PC-9 (cell line): Measurements from ENCODE around the gene LSM7. TPM values are rescaled to one million over a fixed set of nuclear protein-coding genes. Genes with fewer than 3 reads are reported as not detected.

Experiments used
- BruUV-seq: library from RNA; stranded (reverse); fragments of 400-500 nt; replicated peaks from 2 replicates; lab custom pipeline; 2021; lab: Mats Ljungman, UMichigan
- CTCF ChIA-PET: fragments of 300-600 bp; sonication (Branson Sonifier 250); formaldehyde crosslinking; loops from one replicate; lab custom pipeline; 2022; ENCODE audit warnings: antibody characterized with exemption; lab: Charles Lee
- POLR2A ChIA-PET: fragments of 300-600 bp; sonication (Branson Sonifier 250); formaldehyde crosslinking; loops from one replicate; lab custom pipeline; 2022; ENCODE audit warnings: antibody characterized with exemption; ENCODE audit not compliant: unreplicated experiment; lab: Charles Lee
- DNase-seq, 2 experiments: peaks; one replicate each; pipeline versions ENCODE4 v3.0.0 to v3.0.0-alpha.2; 2015 to 2022; ENCODE audit warnings: mixed read lengths in 1 of 2
- H2AFZ ChIP-seq: fragments of 200-600 bp; sonication (generic); 2 replicates; pipeline ENCODE4 v1.8.1; 2017; ENCODE audit warnings: antibody characterized with exemption
- H3F3A ChIP-seq: fragments of 200-600 bp; sonication (generic); 2 replicates; pipeline ENCODE4 v1.8.1; 2017; ENCODE audit warnings: antibody characterized with exemption, mild to moderate bottlenecking, low read depth; ENCODE audit not compliant: insufficient read depth
- H3K27ac ChIP-seq: fragments of 200-600 bp; sonication (generic); 2 replicates; pipeline ENCODE4 v1.6.1; 2016; ENCODE audit warnings: mixed run types
- H3K27me3 ChIP-seq: fragments of 200-600 bp; sonication (generic); 2 replicates; pipeline ENCODE4 v1.6.1; 2016; ENCODE audit warnings: low read depth, mixed run types; ENCODE audit not compliant: insufficient read depth
- H3K36me3 ChIP-seq: fragments of 200-600 bp; sonication (generic); 2 replicates; pipeline ENCODE4 v1.6.1; 2016; ENCODE audit warnings: low read depth, mixed run types
- H3K4me1 ChIP-seq: fragments of 200-600 bp; sonication (generic); replicated peaks from 2 replicates; pipeline ENCODE4 v1.6.1; 2016; ENCODE audit warnings: mixed run types; ENCODE audit not compliant: insufficient read depth
- H3K4me2 ChIP-seq: fragments of 200-600 bp; sonication (generic); 2 replicates; pipeline ENCODE4 v1.6.1; 2017; ENCODE audit warnings: mixed run types
- H3K4me3 ChIP-seq: fragments of 200-600 bp; sonication (generic); 2 replicates; pipeline ENCODE4 v1.6.1; 2016; ENCODE audit warnings: mixed run types
- H3K79me2 ChIP-seq: fragments of 200-600 bp; sonication (generic); 2 replicates; pipeline ENCODE4 v1.6.1; 2017; ENCODE audit warnings: low read depth, mixed run types
- H3K9me2 ChIP-seq: fragments of 200-600 bp; sonication (generic); 2 replicates; pipeline ENCODE4 v1.8.1; 2017; ENCODE audit warnings: mild to moderate bottlenecking; ENCODE audit not compliant: insufficient read depth
- H3K9me3 ChIP-seq: fragments of 200-600 bp; sonication (generic); 2 replicates; pipeline ENCODE4 v1.8.1; 2016; ENCODE audit warnings: low read depth; ENCODE audit not compliant: insufficient read depth
- H4K20me1 ChIP-seq: fragments of 200-600 bp; sonication (generic); 2 replicates; pipeline ENCODE4 v1.8.1; 2017; ENCODE audit not compliant: insufficient read depth
- CTCF ChIP-seq: fragments of 200-600 bp; sonication (generic); conservative IDR thresholded peaks from 2 replicates; pipeline ENCODE4 v1.6.1; 2017; ENCODE audit warnings: mixed run types, antibody characterized with exemption, mild to moderate bottlenecking, moderate library complexity
- EZH2 ChIP-seq: fragments of 200-600 bp; sonication (generic); IDR thresholded peaks from 2 replicates; pipeline ENCODE4 v1.8.0; 2017; ENCODE audit warnings: antibody characterized with exemption, low read depth
- intact Hi-C: fragments of 100-400 bp; cut with micrococcal nuclease; formaldehyde crosslinking; loops from one replicate; pipeline ENCODE4 v1.10.0; 2022; ENCODE audit not compliant: unreplicated experiment
- total RNA-seq: library from RNA; stranded (reverse); gene quantifications from 2 replicates; pipeline ENCODE4 v1.2.3, GENCODE V29; 2021

The LSM7 gene
- total RNA-seq, 1 experiment from 2014 or later: 80.2 TPM

GRCh38 chr19:2327773-2328400 is 499 bp downstream of the LSM7 start:
- ChIA-PET POLR2A (interaction anchor here (0.7 kb wide), 1 partner anchor 10 kb away, joined by 4 read pairs; no protein-coding TSS in a partner anchor), CTCF (interaction anchor here (0.7 kb wide), 1 partner anchor 88 kb away, joined by 3 read pairs; no protein-coding TSS in a partner anchor)
- DNase-seq: peak; percentile 22 to 67
- peak overlapping the region; percentile 86 for H3K4me3 ChIP-seq
- peak overlapping the region; percentile 84 for H3K4me2 ChIP-seq
- H3K4me1 ChIP-seq: peaks cover 6% of the 10 kb centered on the region; the same call in 1 of the 2 replicates
- no peaks in the 10 kb centered on the region; the same call in 1 of the 2 replicates for H3F3A ChIP-seq
- H3K36me3 ChIP-seq: no peaks in the 10 kb centered on the region
- peak overlapping the region; percentile 84 for H2AFZ ChIP-seq
- TSS peak; percentile 81 for BruUV-seq
- H3K9me2 ChIP-seq: no peaks in the 10 kb centered on the region
- no peaks in the 10 kb centered on the region for H4K20me1 ChIP-seq
- H3K27me3 ChIP-seq: no peaks in the 10 kb centered on the region
- no peaks in the 10 kb centered on the region for H3K9me3 ChIP-seq
- no peak for TF ChIP-seq CTCF
- peak overlapping the region; percentile 50 for H3K27ac ChIP-seq
- H3K79me2 ChIP-seq: peaks cover 60% of the 10 kb centered on the region
- intact Hi-C loops: loop anchor here (5.0 kb wide), 1 partner anchor 64 kb away; no protein-coding TSS in a partner anchor

GRCh38 chr19:2326699-2327360 is 1.6 kb downstream of the LSM7 start:
- Histone ChIP-seq H3F3A (no peaks in the 10 kb centered on the region; the same call in 1 of the 2 replicates), H3K79me2 (peaks cover 52% of the 10 kb centered on the region), H3K27me3 (no peaks in the 10 kb centered on the region), H3K9me2 (no peaks in the 10 kb centered on the region), H3K4me1 (peaks cover 6% of the 10 kb centered on the region; the same call in 1 of the 2 replicates), H3K4me2 (peak overlapping the region; percentile 84), H4K20me1 (no peaks in the 10 kb centered on the region), H3K27ac (no peak overlapping the region), H3K36me3 (no peaks in the 10 kb centered on the region), H3K4me3 (peak overlapping the region; percentile 86; the same call in 1 of the 2 replicates), H3K9me3 (no peaks in the 10 kb centered on the region), H2AFZ (no peak overlapping the region)
- DNase-seq: no peak
- intact Hi-C loops: loop anchor here (5.0 kb wide), 1 partner anchor 65 kb away; no protein-coding TSS in a partner anchor
- no TSS peak for BruUV-seq
- no peak for TF ChIP-seq CTCF
- TF ChIP-seq EZH2: no peak
- ChIA-PET CTCF (no interaction called here), POLR2A (interaction anchor here (0.6 kb wide), 1 partner anchor 89 kb away, joined by 4 read pairs; no protein-coding TSS in a partner anchor)

- intact Hi-C loops: loop anchor here (5.0 kb wide), 1 partner anchor 67 kb away; no protein-coding TSS in a partner anchor
- DNase-seq: no peak
- Histone ChIP-seq H3K9me3 (no peaks in the 10 kb centered on the region), H3K79me2 (peaks cover 39% of the 10 kb centered on the region), H4K20me1 (no peaks in the 10 kb centered on the region), H3K4me3 (no peak overlapping the region), H3K27me3 (no peaks in the 10 kb centered on the region), H2AFZ (no peak overlapping the region), H3K4me1 (peaks cover 6% of the 10 kb centered on the region; the same call in 1 of the 2 replicates), H3K36me3 (no peaks in the 10 kb centered on the region), H3K27ac (no peak overlapping the region), H3K4me2 (no peak overlapping the region), H3F3A (no peaks in the 10 kb centered on the region; the same call in 1 of the 2 replicates), H3K9me2 (no peaks in the 10 kb centered on the region)
- BruUV-seq: no TSS peak
- no peak for TF ChIP-seq CTCF
- no peak for TF ChIP-seq EZH2
- POLR2A ChIA-PET: no interaction called here
- CTCF ChIA-PET: no interaction called here
Measured at GRCh38 chr19:2325281-2326046, 2.9 kb downstream of the LSM7 start.
